ENCODE measurements around the gene PLXNA4.

DNA sequence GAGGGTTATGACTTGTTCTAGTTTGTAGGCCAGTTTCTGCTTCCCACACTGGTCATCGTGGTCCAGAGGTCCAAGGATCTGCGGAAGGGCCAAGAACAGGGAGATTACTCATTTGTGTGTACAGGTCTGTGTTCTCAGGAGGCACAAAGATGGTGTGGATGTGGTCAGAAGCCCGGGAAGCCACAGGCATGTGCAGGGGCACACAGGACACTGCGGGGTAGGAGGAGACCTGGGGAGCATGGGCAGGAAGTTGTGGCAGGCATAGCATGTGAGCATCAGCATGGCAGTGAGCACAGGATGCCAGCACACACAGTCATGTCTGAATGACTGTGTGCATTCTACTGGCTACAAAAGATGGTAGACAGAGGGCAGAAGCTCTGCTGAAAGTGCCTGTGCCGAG is 445.8 kb downstream of the PLXNA4 start:
- TF ChIP-seq, protein P1, sequence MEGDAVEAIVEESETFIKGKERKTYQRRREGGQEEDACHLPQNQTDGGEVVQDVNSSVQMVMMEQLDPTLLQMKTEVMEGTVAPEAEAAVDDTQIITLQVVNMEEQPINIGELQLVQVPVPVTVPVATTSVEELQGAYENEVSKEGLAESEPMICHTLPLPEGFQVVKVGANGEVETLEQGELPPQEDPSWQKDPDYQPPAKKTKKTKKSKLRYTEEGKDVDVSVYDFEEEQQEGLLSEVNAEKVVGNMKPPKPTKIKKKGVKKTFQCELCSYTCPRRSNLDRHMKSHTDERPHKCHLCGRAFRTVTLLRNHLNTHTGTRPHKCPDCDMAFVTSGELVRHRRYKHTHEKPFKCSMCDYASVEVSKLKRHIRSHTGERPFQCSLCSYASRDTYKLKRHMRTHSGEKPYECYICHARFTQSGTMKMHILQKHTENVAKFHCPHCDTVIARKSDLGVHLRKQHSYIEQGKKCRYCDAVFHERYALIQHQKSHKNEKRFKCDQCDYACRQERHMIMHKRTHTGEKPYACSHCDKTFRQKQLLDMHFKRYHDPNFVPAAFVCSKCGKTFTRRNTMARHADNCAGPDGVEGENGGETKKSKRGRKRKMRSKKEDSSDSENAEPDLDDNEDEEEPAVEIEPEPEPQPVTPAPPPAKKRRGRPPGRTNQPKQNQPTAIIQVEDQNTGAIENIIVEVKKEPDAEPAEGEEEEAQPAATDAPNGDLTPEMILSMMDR (IDR thresholded peaks at IDR 0.05; ENCODE audit: low read length), result no peak
- no peak for TF ChIP-seq EZH2 (IDR thresholded peaks at IDR 0.05; ENCODE audit: borderline replicate concordance, low read length)
